ENCODE data around the gene STAC2. TPM values are rescaled to one million over a fixed set of nuclear protein-coding genes. Genes with fewer than 3 reads are reported as not detected.

The STAC2 gene
- total RNA-seq, 2 experiments from 2014 or later: 0.03 TPM; not detected in 1

DNA sequence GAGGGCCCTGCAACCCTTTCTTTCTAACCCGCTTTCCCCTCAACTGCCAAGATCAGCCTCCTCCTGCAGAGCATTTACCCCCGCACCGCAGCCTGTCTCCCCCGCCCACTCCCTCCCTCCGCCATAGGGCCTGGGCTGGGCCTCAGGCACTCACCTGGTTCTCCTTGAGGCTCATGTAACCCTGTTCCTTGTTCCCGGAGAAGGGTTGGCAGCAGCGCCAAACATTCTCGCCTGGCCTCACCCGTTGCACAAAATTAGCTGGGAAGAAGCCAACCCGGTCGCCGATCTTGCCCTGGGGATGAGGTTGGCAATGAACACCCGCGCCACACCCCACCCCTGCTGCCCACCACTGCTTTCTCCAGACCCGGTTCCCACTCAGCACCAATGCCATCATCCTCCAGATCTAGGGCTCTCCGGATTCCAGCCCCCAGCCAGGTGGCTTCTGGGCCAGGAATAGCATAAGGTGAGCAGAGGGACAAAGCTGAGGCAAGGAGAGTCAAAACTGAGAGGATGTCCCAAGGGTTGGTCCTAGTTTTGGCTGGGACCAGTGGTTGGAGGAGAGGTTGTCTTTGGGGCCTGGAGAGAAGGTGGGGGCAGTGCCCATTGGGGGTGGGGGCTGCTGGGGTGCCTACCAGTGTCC lies 12.8 kb downstream of the STAC2 start:
- Histone ChIP-seq H3K9me2 (ENCODE audit: insufficient read depth, low read length) (no peaks in the 10 kb centered on the region), H3K4me3 (ENCODE audit: low read depth, low read length, poor library complexity, severe bottlenecking) (no peak overlapping the region), H3K4me1 (ENCODE audit: insufficient read depth, low read length, poor library complexity, severe bottlenecking) (peaks cover 38% of the 10 kb centered on the region), H4K20me1 (ENCODE audit: insufficient read depth, low read length) (no peaks in the 10 kb centered on the region), H3K79me2 (ENCODE audit: insufficient read depth, low read depth, low read length) (no peaks in the 10 kb centered on the region), H2AFZ (ENCODE audit: low read length) (no peak overlapping the region), H3K9me3 (ENCODE audit: low read length) (no peaks in the 10 kb centered on the region), H3K27ac (ENCODE audit: low read depth, low read length, poor library complexity, severe bottlenecking) (no peak overlapping the region), H3K4me2 (ENCODE audit: low read length) (no peak overlapping the region), H3K36me3 (ENCODE audit: insufficient read depth, low read length) (no peaks in the 10 kb centered on the region)
- CTCF ChIA-PET (ENCODE audit: unreplicated experiment): no interaction called here
- POLR2A ChIA-PET: interaction anchor here (0.9 kb wide), 1 partner anchor 13 kb away, joined by 3 read pairs; the partner anchor contains the start of gene RPL19
- no peak for TF ChIP-seq EZH2phosphoT487 (IDR thresholded peaks at IDR 0.05; ENCODE audit: borderline replicate concordance, low read depth, low read length)
- no peak for TF ChIP-seq CTCF (conservative IDR thresholded peaks at IDR 0.05; ENCODE audit: low read length)
- intact Hi-C loops (cut with micrococcal nuclease; ENCODE audit: unreplicated experiment): no loop called here
- no peak for DNase-seq (ENCODE audit: low spot score)
- BruUV-seq (replicated peaks): no TSS peak

DNA sequence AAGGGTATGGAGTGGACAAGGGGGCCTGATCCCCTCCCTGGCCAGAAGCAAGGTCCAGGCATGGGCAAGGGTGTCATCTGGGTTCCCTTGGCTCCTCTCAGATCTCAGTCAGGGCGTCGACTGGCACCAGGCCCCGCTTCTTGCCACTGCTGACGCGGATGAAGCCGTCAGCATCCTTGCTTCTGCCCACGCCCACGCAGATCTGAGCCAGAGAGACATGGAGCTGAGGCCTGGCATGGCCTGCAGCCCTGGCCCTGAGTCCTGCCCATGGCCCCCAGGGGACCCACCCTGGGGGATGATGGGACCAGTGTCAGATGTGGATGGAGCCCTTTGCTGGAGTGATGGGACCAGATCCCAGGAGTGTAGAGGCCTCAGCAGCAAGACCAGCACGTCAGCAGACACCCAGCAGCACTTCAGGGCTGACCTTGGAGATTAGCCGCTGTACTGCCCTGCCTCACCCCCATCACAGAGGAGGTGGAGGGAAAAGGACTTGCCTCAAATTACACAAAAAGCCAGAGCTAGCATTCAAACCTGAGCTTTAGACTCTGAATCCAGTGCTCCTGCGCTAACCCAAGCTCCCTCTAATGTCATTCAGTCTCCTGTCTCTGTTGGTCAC lies 13.4 kb downstream of the STAC2 start:
- ChIA-PET POLR2A (interaction anchor here (0.9 kb wide), 1 partner anchor 12 kb away, joined by 3 read pairs; the partner anchor contains the start of gene RPL19), CTCF (ENCODE audit: unreplicated experiment) (no interaction called here)
- H4K20me1 ChIP-seq (ENCODE audit: insufficient read depth, low read length): no peaks in the 10 kb centered on the region
- H3K27ac ChIP-seq (ENCODE audit: low read depth, low read length, poor library complexity, severe bottlenecking): no peak overlapping the region
- H3K79me2 ChIP-seq (ENCODE audit: insufficient read depth, low read depth, low read length): no peaks in the 10 kb centered on the region
- DNase-seq (ENCODE audit: low spot score): no peak
- intact Hi-C loops (cut with micrococcal nuclease; ENCODE audit: unreplicated experiment): no loop called here
- peaks cover 44% of the 10 kb centered on the region for H3K4me1 ChIP-seq (ENCODE audit: insufficient read depth, low read length, poor library complexity, severe bottlenecking)
- TF ChIP-seq EZH2phosphoT487 (IDR thresholded peaks at IDR 0.05; ENCODE audit: borderline replicate concordance, low read depth, low read length) (no peak), CTCF (conservative IDR thresholded peaks at IDR 0.05; ENCODE audit: low read length) (no peak)
- no peak overlapping the region for H3K4me2 ChIP-seq (ENCODE audit: low read length)
- no peak overlapping the region for H3K4me3 ChIP-seq (ENCODE audit: low read depth, low read length, poor library complexity, severe bottlenecking)
- no peaks in the 10 kb centered on the region for H3K36me3 ChIP-seq (ENCODE audit: insufficient read depth, low read length)
- no TSS peak for BruUV-seq (replicated peaks)
- no peaks in the 10 kb centered on the region for H3K9me2 ChIP-seq (ENCODE audit: insufficient read depth, low read length)
- H2AFZ ChIP-seq (ENCODE audit: low read length): no peak overlapping the region
- H3K9me3 ChIP-seq (ENCODE audit: low read length): no peaks in the 10 kb centered on the region

DNA sequence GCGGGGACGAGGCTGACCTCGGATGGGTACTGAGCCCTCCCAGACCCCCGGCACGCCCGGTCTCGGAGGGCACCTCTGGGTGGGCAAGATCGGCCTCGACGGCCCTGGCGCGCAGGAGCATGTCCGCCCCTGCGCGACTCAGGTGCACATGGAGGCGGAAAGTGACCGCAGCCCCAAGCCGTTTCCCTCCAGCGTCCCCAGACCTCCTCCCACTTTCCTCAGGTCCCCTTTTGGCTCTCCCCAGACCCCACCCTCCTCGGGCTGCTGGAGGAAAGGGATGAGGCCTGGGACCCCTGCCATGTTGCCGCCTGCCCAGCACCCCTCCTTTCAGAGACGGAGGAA lies 15.7 kb downstream of the STAC2 start:
- intact Hi-C loops (cut with micrococcal nuclease; ENCODE audit: unreplicated experiment): no loop called here
- H4K20me1 ChIP-seq (ENCODE audit: insufficient read depth, low read length): no peaks in the 10 kb centered on the region
- peak overlapping the region; percentile 82 for H3K4me2 ChIP-seq (ENCODE audit: low read length)
- BruUV-seq (replicated peaks): no TSS peak
- H3K4me1 ChIP-seq (ENCODE audit: insufficient read depth, low read length, poor library complexity, severe bottlenecking): peaks cover 48% of the 10 kb centered on the region
- no peak for DNase-seq (ENCODE audit: low spot score)
- H3K36me3 ChIP-seq (ENCODE audit: insufficient read depth, low read length): peaks cover 7% of the 10 kb centered on the region
- H3K4me3 ChIP-seq (ENCODE audit: low read depth, low read length, poor library complexity, severe bottlenecking): peak overlapping the region; percentile 51
- CTCF ChIA-PET (ENCODE audit: unreplicated experiment): interaction anchor here (2.8 to 5.3 kb wide), 3 partner anchors 21 to 33 kb away, joined by 23 to 45 read pairs (median 33); no protein-coding TSS in a partner anchor
- TF ChIP-seq CTCF (conservative IDR thresholded peaks at IDR 0.05; ENCODE audit: low read length): no peak
- no peak for TF ChIP-seq EZH2phosphoT487 (IDR thresholded peaks at IDR 0.05; ENCODE audit: borderline replicate concordance, low read depth, low read length)
- no peaks in the 10 kb centered on the region for H3K9me3 ChIP-seq (ENCODE audit: low read length)
- POLR2A ChIA-PET: interaction anchor here (1.2 to 3.1 kb wide), 2 partner anchors 27 to 31 kb away, joined by 3 to 23 read pairs; no protein-coding TSS in a partner anchor
- H3K27ac ChIP-seq (ENCODE audit: low read depth, low read length, poor library complexity, severe bottlenecking): peak overlapping the region; percentile 93
- peak overlapping the region; percentile 60; the same call in 1 of the 2 replicates for H2AFZ ChIP-seq (ENCODE audit: low read length)
- H3K79me2 ChIP-seq (ENCODE audit: insufficient read depth, low read depth, low read length): no peaks in the 10 kb centered on the region
- no peaks in the 10 kb centered on the region for H3K9me2 ChIP-seq (ENCODE audit: insufficient read depth, low read length)

Data from OCI-LY7 (cell line).